Measurements from ENCODE around the gene TNFRSF25. TPM values are rescaled to one million over a fixed set of nuclear protein-coding genes. Genes with fewer than 3 reads are reported as not detected.

The TNFRSF25 gene
- polyA plus RNA-seq, 1 donor from 2014 or later: 52.2 TPM

- H3F3A ChIP-seq (ENCODE audit: insufficient read depth, low read length, poor library complexity, severe bottlenecking): no peaks in the 10 kb centered on the region
- H3K79me2 ChIP-seq (replicated peaks; ENCODE audit: insufficient read depth, low read length): no peaks in the 10 kb centered on the region
- no peaks in the 10 kb centered on the region for H3K9me3 ChIP-seq (ENCODE audit: low read length)
- peak within 1 kb of the TSS; percentile 53 for H3K9ac ChIP-seq (ENCODE audit: low read length)
- H3K9me2 ChIP-seq (ENCODE audit: insufficient read depth, low read length): no peaks in the 10 kb centered on the region
- TF ChIP-seq RAD21 (conservative IDR thresholded peaks at IDR 0.05) (no peak), EP300 (conservative IDR thresholded peaks at IDR 0.05; ENCODE audit: poor library complexity, severe bottlenecking) (no peak), SMC3 (conservative IDR thresholded peaks at IDR 0.05; ENCODE audit: poor library complexity) (no peak), MXI1 (conservative IDR thresholded peaks at IDR 0.05; ENCODE audit: poor library complexity, severe bottlenecking) (no peak), EZH2 (IDR thresholded peaks at IDR 0.05; ENCODE audit: borderline replicate concordance, insufficient read depth, low read length, poor library complexity, severe bottlenecking) (no peak), CTCF (IDR thresholded peaks at IDR 0.05; ENCODE audit: poor library complexity, severe bottlenecking) (no peak), REST (IDR thresholded peaks at IDR 0.05; ENCODE audit: borderline replicate concordance) (no peak), POLR2AphosphoS5 (IDR thresholded peaks at IDR 0.05) (no peak), TAF1 (IDR thresholded peaks at IDR 0.05; ENCODE audit: low read depth) (no peak)
- no peaks in the 10 kb centered on the region for H4K20me1 ChIP-seq (ENCODE audit: insufficient read depth)
- H3K27ac ChIP-seq (ENCODE audit: low read length): no peak within 1 kb of the TSS
- H3K4me3 ChIP-seq (ENCODE audit: low read length): peak within 1 kb of the TSS; percentile 73
- no peaks in the 10 kb centered on the region for H3K27me3 ChIP-seq (ENCODE audit: insufficient read depth, low read depth, low read length)
- no peaks in the 10 kb centered on the region for H3K36me3 ChIP-seq (ENCODE audit: insufficient read depth, low read length)
- H3K4me2 ChIP-seq (ENCODE audit: low read length): peak within 1 kb of the TSS; percentile 88
- H2AFZ ChIP-seq (ENCODE audit: low read depth, low read length): no peak within 1 kb of the TSS
Observed at GRCh38 chr1:6491480-6491962, 25.5 kb upstream of the TNFRSF25 start, which contains the start of gene PLEKHG5. PLEKHG5 (minus strand) TSS chr1:6491667; CDS start chr1:6477571, 14,096 bp downstream.

- H4K20me1 ChIP-seq (ENCODE audit: insufficient read depth): no peaks in the 10 kb centered on the region
- no peaks in the 10 kb centered on the region for H3K79me2 ChIP-seq (replicated peaks; ENCODE audit: insufficient read depth, low read length)
- peak overlapping the region; percentile 88 for H3K4me2 ChIP-seq (ENCODE audit: low read length)
- peak overlapping the region; percentile 53 for H3K9ac ChIP-seq (ENCODE audit: low read length)
- H3K9me2 ChIP-seq (ENCODE audit: insufficient read depth, low read length): no peaks in the 10 kb centered on the region
- H2AFZ ChIP-seq (ENCODE audit: low read depth, low read length): no peak overlapping the region
- no peaks in the 10 kb centered on the region for H3F3A ChIP-seq (ENCODE audit: insufficient read depth, low read length, poor library complexity, severe bottlenecking)
- H3K36me3 ChIP-seq (ENCODE audit: insufficient read depth, low read length): no peaks in the 10 kb centered on the region
- TF ChIP-seq MXI1 (conservative IDR thresholded peaks at IDR 0.05; ENCODE audit: poor library complexity, severe bottlenecking) (no peak), POLR2AphosphoS5 (IDR thresholded peaks at IDR 0.05) (no peak), REST (IDR thresholded peaks at IDR 0.05; ENCODE audit: borderline replicate concordance) (no peak), RAD21 (conservative IDR thresholded peaks at IDR 0.05) (no peak), EZH2 (IDR thresholded peaks at IDR 0.05; ENCODE audit: borderline replicate concordance, insufficient read depth, low read length, poor library complexity, severe bottlenecking) (no peak), TAF1 (IDR thresholded peaks at IDR 0.05; ENCODE audit: low read depth) (no peak), SMC3 (conservative IDR thresholded peaks at IDR 0.05; ENCODE audit: poor library complexity) (no peak), EP300 (conservative IDR thresholded peaks at IDR 0.05; ENCODE audit: poor library complexity, severe bottlenecking) (no peak), CTCF (IDR thresholded peaks at IDR 0.05; ENCODE audit: poor library complexity, severe bottlenecking) (no peak)
- H3K4me3 ChIP-seq (ENCODE audit: low read length): peak overlapping the region; percentile 73
- no peaks in the 10 kb centered on the region for H3K9me3 ChIP-seq (ENCODE audit: low read length)
- peaks cover under 1% of the 10 kb centered on the region for H3K27me3 ChIP-seq (ENCODE audit: insufficient read depth, low read depth, low read length)
- H3K27ac ChIP-seq (ENCODE audit: low read length): no peak overlapping the region
Observed at GRCh38 chr1:6491081-6491449, 25.1 kb upstream of the TNFRSF25 start.
